GM10266 (cell line): ENCODE measurements around the gene GLB1L.

Source experiments
- DNase-seq: peaks from one replicate; pipeline ENCODE4 v3.0.0; 2012; ENCODE audit errors: extremely low spot score
- CTCF ChIP-seq: IDR thresholded peaks from 2 replicates; pipeline ENCODE4 v1.5.1; 2012; ENCODE audit warnings: mild to moderate bottlenecking, low read depth; ENCODE audit not compliant: control insufficient read depth, insufficient read depth; ENCODE audit errors: missing control alignments

Gene GLB1L

GRCh38 chr2:219228911-219229304, 16.3 kb downstream of the GLB1L start:
- no peak for TF ChIP-seq CTCF
- no peak for DNase-seq

GRCh38 chr2:219228041-219228910, 17.0 kb downstream of the GLB1L start:
- DNase-seq, result no peak
- no peak for TF ChIP-seq CTCF

- no peak for DNase-seq
- TF ChIP-seq CTCF, result no peak
Observed at GRCh38 chr2:219225350-219225749, 19.9 kb downstream of the GLB1L start.

- TF ChIP-seq CTCF, result no peak
- DNase-seq, result no peak
Observed at GRCh38 chr2:219223831-219224610, 21.2 kb downstream of the GLB1L start.

- DNase-seq, result no peak
- no peak for TF ChIP-seq CTCF
Observed at GRCh38 chr2:219221957-219222518, 23.2 kb downstream of the GLB1L start.

- DNase-seq, result no peak
- no peak for TF ChIP-seq CTCF
Observed at GRCh38 chr2:219220652-219221402, 24.4 kb downstream of the GLB1L start.
